HG03439 (cell line): Measurements from ENCODE around the gene MAP2K2.

Experiments
- ATAC-seq: cut with Tn5 transposase; IDR thresholded peaks from one replicate; pipeline ENCODE4 v1.9.1; 2021; ENCODE audit warnings: mild to moderate bottlenecking, moderate library complexity; ENCODE audit not compliant: unreplicated experiment

Gene MAP2K2

GRCh38 chr19:4100647-4101495 lies 23.1 kb downstream of the MAP2K2 start:
- ATAC-seq: no peak

GRCh38 chr19:4099041-4099764 lies 24.7 kb downstream of the MAP2K2 start:
- no peak for ATAC-seq

GRCh38 chr19:4098493-4098892 lies 25.4 kb downstream of the MAP2K2 start:
- ATAC-seq: no peak

- ATAC-seq: no peak
Measured at GRCh38 chr19:4097501-4097900, 26.4 kb downstream of the MAP2K2 start.

GRCh38 chr19:4096049-4096892 lies 27.7 kb downstream of the MAP2K2 start:
- no peak for ATAC-seq

- ATAC-seq: no peak
Measured at GRCh38 chr19:4095488-4095844, 28.5 kb downstream of the MAP2K2 start.

DNA sequence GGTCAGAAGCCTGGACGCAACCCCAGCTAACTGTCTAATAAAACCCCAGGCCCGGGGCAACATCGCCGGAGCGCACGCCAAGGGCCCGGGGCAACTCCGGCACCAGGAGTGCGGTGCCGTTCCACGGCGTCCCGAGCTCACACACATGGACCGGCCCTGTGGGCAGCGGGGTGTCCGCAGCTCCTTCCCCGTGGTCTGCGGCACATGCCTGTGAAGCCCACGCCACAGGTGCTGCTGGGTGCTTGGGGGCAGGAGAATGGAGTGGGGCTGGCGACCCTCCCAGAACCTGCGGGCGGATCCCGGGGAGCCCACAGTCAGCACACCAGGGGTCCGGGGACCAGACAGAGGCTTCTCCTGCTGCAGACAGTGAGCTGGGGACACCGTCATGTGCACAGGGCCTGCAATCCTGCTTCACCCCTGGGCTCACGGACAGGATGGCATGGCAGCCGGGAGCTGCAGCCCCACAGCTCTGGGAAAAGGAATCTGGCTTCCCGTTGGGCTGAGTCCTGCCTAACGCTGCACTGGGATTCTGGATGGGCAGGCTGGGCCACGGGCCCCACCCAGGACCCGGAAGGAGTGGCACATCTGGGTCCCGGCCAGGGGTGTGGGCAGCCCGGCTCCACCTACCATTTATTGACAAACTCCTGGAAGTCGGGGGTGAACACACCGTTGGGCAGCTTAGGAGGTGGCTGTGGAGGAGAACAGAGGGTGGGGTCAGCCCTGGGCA lies 29.0 kb downstream of the MAP2K2 start:
- no peak for ATAC-seq

DNA sequence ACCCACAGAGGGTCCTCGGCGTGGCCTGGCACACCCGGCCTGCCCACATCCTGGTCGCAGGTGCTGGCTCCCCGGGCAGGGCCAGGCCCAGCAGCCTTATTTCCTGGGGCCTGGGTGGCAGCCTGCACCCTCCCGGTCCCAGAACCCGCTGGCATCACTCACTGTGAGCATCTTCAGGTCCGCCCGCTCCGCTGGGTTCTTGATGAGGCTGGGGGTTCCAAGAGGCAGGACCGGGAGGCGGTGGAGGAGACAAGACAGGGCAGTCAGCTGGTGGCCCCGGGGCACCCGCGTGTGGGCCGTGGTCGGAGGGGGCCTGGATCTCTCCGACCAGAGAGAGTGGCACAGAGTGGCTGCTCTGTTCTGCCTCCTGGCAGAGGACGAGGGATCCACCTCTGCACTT lies 29.6 kb downstream of the MAP2K2 start:
- no peak for ATAC-seq

DNA sequence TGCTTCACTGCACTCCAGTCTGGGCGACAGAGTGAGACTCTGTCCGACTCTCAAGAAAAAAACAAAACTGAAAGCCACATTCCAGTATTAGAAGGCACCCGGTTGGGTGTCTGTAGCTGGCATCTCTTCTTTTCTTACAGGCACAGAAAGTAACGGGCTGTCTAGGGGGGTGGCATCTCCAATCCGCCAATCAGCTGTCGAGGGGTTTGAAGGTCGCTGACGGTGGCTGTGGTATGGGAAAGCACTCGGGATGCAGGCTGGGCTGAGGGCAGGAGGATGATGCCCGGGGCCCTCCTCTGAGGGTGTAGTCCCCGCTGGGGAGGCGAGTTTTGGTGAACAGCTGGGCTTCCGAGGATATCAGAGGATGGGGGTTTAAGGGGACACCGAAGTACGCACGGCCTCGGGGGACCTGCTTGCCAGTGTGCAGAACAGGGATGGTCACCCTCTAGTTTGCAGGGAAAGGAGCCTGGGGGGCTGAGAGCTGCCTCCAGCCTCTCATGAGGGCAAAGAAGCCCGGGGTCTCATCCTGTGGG lies 30.2 kb downstream of the MAP2K2 start:
- no peak for ATAC-seq

GRCh38 chr19:4090356-4091220 lies 33.3 kb downstream of the MAP2K2 start:
- no peak for ATAC-seq

DNA sequence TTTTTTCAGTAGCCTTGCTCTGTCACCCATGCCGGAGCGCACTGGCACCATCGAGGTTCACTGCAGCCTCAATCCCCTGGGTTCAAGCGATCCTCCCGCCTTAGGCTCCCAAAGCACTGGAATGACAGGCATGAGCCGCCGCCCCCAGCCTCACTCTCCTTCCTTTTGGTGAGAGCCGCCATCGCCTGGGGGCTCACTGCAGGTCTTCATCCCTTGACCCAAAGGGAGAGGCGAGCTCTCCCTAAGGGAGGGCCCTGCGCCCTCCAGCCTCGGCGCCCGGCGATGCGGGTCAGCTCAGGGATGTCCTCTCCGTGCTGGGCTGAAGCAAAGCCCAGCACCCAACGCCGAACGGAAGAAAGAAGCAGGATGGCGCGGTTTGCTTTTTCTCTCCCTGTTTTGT lies 34.0 kb downstream of the MAP2K2 start:
- no peak for ATAC-seq

GRCh38 chr19:4089400-4089908 lies 34.5 kb downstream of the MAP2K2 start:
- ATAC-seq: no peak

DNA sequence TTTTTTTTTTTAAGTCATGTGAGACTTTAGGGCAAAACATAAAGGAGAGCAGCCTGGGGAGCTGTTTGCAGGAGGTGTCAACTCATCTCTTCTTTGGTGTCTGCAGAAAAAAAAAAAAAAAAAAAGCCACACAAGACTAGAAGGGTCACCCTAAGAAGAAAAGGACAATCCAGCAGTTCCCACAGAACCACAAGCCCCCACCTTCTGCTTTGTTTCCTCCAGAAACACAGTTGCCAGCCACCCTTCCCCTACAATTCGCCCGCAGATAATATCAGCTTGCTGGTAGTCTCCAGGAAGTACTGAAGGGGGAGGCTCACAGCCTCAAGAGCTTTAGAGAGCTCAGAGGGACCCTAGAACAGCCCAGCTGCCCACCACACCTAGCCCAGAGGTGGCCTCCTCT lies 34.9 kb downstream of the MAP2K2 start:
- ATAC-seq: no peak

GRCh38 chr19:4087787-4088679 lies 35.9 kb downstream of the MAP2K2 start:
- no peak for ATAC-seq

DNA sequence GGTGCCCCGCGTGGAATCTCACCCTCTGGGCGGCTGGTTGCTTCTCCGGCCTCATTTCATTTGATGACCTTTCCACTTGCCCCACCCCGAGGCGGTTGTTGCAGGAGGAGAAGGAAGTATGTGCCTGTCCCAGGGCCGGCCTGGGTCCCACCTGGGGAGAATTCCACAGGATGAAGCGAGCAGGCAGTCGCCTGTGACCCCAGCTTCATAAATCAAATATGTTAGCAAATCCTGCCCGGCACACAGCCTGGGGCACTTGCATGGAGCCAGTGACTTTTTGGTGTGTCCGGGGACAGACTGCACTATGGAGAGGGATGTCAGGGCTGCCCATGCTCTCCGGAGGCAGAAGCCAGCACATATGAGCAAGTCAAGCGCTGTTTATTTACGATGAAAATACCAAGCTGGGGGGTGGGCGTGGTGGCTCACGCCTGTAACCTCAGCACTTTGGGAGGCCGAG lies 37.5 kb downstream of the MAP2K2 start:
- ATAC-seq: no peak

DNA sequence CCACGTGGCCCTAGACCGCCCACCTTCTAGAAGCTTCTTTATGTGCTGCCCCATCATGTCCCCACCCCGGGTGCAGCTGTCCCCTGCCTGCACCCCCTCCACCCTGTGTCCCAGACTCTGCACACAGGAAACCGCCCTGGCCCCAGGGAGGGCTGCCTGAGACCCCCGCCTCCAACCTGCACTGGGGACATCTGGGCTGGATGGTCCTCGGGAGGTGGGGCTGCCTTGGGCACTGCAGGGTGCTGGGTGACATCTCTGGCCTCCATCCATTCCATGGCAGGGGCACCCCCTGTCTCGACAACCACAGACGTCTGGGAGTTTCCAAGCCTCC lies 39.4 kb downstream of the MAP2K2 start:
- no peak for ATAC-seq

GRCh38 chr19:4083677-4084546 lies 40.0 kb downstream of the MAP2K2 start:
- ATAC-seq: no peak
